ENCODE measurements around the gene ATP5F1D. TPM values are rescaled to one million over a fixed set of nuclear protein-coding genes. Genes with fewer than 3 reads are reported as not detected.

Gene ATP5F1D
- total RNA-seq, 2 donors from 2014 or later: 156 to 157 TPM

GRCh38 chr19:1248786-1249297 lies 7.3 kb downstream of the ATP5F1D start:
- Histone ChIP-seq H3K27ac (peak overlapping the region; percentile 99 to 100 (median 100)), H3K9me3 (no peaks in the 10 kb centered on the region), H3K4me3 (peak overlapping the region; percentile 23 to 52), H3K36me3 (replicated peaks in 1 of 2; ENCODE audit: insufficient read depth in 1 of 2, low read depth in 2 of 2) (no peaks in the 10 kb centered on the region), H3K27me3 (no peaks in the 10 kb centered on the region), H3K4me1 (peaks cover 70% of the 10 kb centered on the region)
- DNase-seq (peak; percentile 79 to 84 (median 82)), ATAC-seq (peak; percentile 13)
- peak; percentile 55 to 96 (median 87) for TF ChIP-seq CTCF (IDR thresholded peaks at IDR 0.05)
- peak in 2 of 3 donors; percentile 6 to 24 for TF ChIP-seq POLR2A (IDR thresholded peaks at IDR 0.05)
- WGBS, 2 donors: 2% methylated on average over 39 of the region's 74 CpGs; no CpG with 5 or more reads in 1 of the 2 donors
- intact Hi-C loops (cut with DNase I): no loop called here

- peak; percentile 54 for ATAC-seq
- Histone ChIP-seq H3K4me1 (peaks cover 70% of the 10 kb centered on the region), H3K27me3 (no peaks in the 10 kb centered on the region), H3K27ac (peak overlapping the region; percentile 99 to 100 (median 100)), H3K9me3 (no peaks in the 10 kb centered on the region), H3K4me3 (peak overlapping the region; percentile 78 to 93), H3K36me3 (replicated peaks in 1 of 2; ENCODE audit: insufficient read depth in 1 of 2, low read depth in 2 of 2) (peaks cover 2 to 6% of the 10 kb centered on the region in 2 donors)
- 0% methylated on average over 20 to 43 of the region's 102 CpGs for WGBS, 2 donors
- intact Hi-C loops (cut with DNase I): no loop called here
- peak; percentile 95 to 98 (median 96) for DNase-seq
- peak; percentile 94 to 96 (median 95) for TF ChIP-seq POLR2A (IDR thresholded peaks at IDR 0.05)
- no peak for TF ChIP-seq CTCF (IDR thresholded peaks at IDR 0.05)
Measured at GRCh38 chr19:1249298-1249989, 7.9 kb downstream of the ATP5F1D start.

GRCh38 chr19:1249990-1250436 lies 8.5 kb downstream of the ATP5F1D start:
- Histone ChIP-seq H3K4me3 (peak overlapping the region; percentile 91 to 93), H3K9me3 (no peaks in the 10 kb centered on the region), H3K4me1 (peaks cover 70% of the 10 kb centered on the region), H3K36me3 (replicated peaks in 1 of 2; ENCODE audit: insufficient read depth in 1 of 2, low read depth in 2 of 2) (peaks cover 6 to 11% of the 10 kb centered on the region in 2 donors), H3K27me3 (no peaks in the 10 kb centered on the region), H3K27ac (peak overlapping the region; percentile 97 to 100 (median 100))
- 1% methylated on average over 63 of the region's 67 CpGs; no CpG with 5 or more reads in 1 of the 2 donors for WGBS, 2 donors
- DNase-seq (no peak), ATAC-seq (no peak)
- TF ChIP-seq POLR2A (IDR thresholded peaks at IDR 0.05): no peak
- TF ChIP-seq CTCF (IDR thresholded peaks at IDR 0.05): no peak
- intact Hi-C loops (cut with DNase I): no loop called here

- peak in 1 of 3 donors; percentile 9 for TF ChIP-seq POLR2A (IDR thresholded peaks at IDR 0.05)
- TF ChIP-seq CTCF (IDR thresholded peaks at IDR 0.05): no peak
- DNase-seq (peak; percentile 65 to 78 (median 70)), ATAC-seq (no peak)
- Histone ChIP-seq H3K27ac (peak overlapping the region; percentile 97 to 100 (median 100)), H3K4me3 (peak overlapping the region; percentile 64 to 91), H3K4me1 (peaks cover 70% of the 10 kb centered on the region), H3K27me3 (no peaks in the 10 kb centered on the region), H3K9me3 (no peaks in the 10 kb centered on the region), H3K36me3 (replicated peaks in 1 of 2; ENCODE audit: insufficient read depth in 1 of 2, low read depth in 2 of 2) (peaks cover 13 to 18% of the 10 kb centered on the region in 2 donors)
- 1 to 2% methylated on average over 8 to 71 of the region's 90 CpGs for WGBS, 2 donors
- intact Hi-C loops (cut with DNase I): no loop called here
Measured at GRCh38 chr19:1250437-1251260, 9.1 kb downstream of the ATP5F1D start.

Measured in body of pancreas (tissue), 4 donors.